GM12892 (cell line): ENCODE measurements around the gene KLF6.
"Not testable (repeated sequence)": the region's sequence is repeated elsewhere in the genome, so short reads cannot be mapped to it uniquely, and the experiment has no call there.

Experiments
- POLR2A ChIP-seq: IDR thresholded peaks from 2 replicates; pipeline ENCODE4 v1.6.1; 2011; ENCODE audit warnings: low read depth, low read length, control low read depth
- POLR2AphosphoS5 ChIP-seq: IDR thresholded peaks from 2 replicates; pipeline ENCODE4 v1.6.1; 2011; ENCODE audit warnings: low read depth, low read length, control low read depth

- not testable (repeated sequence) for TF ChIP-seq POLR2AphosphoS5, POLR2A
Measured at GRCh38 chr10:3732183-3732582, 52.8 kb downstream of the KLF6 start.
